Activated CD4-positive, alpha-beta T cell treated with anti-CD3 and anti-CD28 coated beads, Interleukin-2, amount 50 U/mL, for 16 hours (primary cell): ENCODE measurements around the gene TMX4.
A peak's percentile ranks its signal among the peaks of the same experiment; 100 is the strongest.
"Not testable (repeated sequence)": the region's sequence is repeated elsewhere in the genome, so short reads cannot be mapped to it uniquely, and the experiment has no call there.

Experiments used
- DNase-seq: peaks from one replicate; pipeline ENCODE4 v3.0.0-alpha.2; 2020

The TMX4 gene, protein sequence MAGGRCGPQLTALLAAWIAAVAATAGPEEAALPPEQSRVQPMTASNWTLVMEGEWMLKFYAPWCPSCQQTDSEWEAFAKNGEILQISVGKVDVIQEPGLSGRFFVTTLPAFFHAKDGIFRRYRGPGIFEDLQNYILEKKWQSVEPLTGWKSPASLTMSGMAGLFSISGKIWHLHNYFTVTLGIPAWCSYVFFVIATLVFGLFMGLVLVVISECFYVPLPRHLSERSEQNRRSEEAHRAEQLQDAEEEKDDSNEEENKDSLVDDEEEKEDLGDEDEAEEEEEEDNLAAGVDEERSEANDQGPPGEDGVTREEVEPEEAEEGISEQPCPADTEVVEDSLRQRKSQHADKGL

DNA sequence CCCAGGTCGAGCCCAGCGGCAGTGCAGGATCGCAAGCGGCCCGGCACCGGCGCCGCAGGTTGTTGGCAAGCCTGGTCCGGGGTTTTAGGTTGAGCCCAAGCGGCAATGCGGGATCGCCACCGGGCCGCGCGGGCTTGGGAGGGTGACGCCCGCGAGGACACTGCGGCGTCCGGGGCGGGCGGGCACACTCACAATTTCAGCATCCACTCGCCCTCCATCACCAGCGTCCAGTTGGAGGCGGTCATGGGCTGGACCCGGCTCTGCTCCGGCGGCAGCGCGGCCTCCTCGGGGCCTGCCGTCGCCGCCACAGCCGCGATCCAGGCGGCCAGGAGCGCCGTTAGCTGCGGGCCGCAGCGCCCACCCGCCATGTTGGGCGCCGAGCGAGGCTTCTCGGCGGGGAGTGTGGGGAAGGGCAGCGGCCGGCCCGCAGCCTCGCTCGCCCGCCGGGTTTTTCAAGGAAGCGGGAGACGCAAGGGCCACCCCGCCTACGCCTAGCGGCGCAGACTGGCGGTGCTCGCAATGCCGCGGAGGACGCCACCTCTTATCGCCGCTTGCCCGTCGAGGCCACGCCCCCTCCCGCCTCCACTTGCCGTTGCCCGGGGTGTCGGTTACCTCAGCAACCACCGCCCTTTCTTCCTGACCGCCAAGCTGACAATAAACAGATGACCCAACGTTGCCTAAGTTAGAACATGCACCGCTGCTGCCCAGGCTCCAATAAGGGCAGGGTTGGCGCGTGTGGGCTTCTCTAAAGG lies at the start of gene TMX4:
Gene TMX4 (minus strand): TSS at position 516 of the 752 bp plus-strand sequence. CDS start 148 bp downstream, at position 368.
- DNase-seq = peak; percentile 95

DNA sequence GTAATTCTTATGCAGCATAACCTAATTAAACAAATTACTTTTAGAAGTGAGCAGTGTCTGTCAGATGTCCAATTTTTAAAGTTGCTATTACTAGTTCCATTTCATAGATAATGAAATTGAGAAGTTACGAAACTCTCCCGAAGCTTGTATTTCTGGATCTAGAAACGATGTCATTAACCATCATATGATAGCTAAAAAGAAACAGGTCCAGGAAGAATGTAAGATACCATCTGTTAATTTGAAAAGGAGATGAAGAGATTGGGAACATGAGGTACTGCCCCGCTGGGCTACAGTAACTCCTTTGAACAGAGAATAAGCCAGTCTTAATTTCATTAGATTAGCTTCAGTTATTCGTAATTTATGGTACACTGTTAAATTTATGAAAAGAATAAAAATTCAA lies 47.5 kb upstream of the TMX4 start:
- DNase-seq = no peak

DNA sequence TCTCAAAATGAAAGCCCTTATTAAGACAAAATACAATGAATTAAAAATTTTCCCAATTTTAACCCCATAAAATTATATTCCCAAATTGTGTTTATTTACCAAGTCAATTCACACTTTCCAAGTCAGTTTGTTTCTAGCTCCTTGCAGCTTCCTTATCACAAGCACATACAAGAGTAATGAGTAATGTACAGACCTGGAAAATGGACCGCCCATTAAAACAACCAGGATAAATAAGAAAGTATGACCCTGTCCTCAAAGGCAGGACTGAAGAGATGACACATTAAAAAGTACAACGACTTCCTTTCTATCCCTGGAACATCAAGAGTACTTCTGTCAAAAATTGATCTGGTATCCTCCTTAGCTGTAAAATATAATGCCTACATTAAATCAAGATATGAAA lies 47.1 kb upstream of the TMX4 start:
- no peak for DNase-seq

DNA sequence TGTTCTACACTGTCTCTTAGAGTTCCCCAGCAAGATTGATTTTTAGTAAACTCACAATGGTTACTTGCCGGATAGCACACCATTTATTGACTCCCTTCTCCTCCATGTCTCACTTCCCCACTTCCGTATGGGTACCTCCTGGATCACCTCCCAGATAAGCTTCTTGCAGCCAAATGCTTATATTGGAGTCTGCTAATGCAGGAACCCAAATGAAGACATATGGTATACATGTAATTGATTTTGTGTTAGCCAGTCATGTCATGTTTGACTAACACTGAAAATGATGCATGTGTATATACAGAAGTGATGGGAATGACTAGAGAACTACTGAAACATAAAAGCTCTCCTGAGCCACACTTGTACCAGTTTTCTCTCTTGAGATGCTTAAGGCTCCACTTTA lies 46.1 kb upstream of the TMX4 start:
- no peak for DNase-seq

DNA sequence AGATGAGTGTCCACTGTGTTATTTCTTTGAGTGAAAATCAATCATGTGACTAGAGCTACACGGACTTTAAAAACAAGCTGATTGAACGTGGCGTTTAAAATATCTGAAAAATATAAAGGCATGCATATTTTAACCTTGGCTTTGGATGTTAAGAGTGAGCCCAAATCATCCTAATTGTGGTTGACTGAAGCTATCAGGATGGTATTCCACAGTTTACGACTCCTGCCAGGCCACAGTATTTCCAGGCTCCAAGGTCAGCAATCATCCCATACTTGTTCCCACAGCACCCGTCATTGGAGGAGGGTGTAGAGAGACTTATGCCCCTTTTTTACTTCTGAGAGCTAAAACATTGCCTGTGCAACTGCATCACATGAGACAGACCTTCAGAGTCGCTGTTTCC lies 43.2 kb upstream of the TMX4 start:
- DNase-seq = no peak

DNA sequence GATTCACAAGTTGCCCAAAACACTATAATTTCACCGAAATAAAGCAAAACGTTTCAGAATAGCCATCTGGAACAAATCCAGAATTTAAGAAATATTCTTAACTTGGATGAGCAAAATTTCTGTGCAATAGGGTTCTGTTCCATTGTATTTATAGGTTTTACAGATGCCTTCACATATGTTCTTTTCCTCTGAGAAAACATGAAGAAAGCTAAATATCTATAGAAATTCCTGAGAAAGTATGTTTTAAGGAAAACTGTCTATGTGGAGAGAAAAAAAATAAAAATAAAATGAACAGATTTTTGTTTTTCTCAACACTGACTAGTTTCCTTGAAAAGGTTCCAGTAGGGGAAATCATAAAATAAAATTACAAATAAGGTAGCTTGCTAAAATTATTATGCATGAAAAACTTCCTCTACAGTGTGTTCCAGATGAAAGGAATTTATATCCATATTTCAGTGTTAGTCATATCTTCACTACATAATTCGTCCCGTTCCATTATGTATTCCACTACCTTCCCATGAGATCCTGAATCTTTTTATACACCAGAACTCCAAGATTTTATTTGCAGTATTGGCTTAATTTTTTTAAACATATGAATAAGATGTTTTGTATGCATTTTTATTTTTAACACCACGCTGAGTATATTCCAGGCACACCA lies 42.4 kb upstream of the TMX4 start:
- no peak for DNase-seq

DNA sequence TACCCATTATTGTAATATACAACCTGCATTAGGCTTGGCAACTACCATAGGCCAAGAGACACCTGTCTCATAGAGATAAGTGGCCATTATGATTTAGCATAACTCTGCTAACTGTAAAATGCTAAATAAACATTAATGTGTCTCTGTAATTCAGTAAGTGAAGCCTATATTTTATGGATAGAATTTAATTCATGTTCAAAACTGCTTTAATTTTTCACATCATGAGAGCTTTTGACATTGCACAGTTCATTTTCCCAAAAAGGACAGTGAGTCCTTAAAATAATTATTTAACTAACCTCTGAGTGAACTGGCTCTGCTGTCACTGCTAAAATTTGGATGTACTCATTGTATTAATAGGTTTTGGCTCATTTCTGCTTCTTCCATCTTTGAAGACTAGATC lies 41.4 kb upstream of the TMX4 start:
- DNase-seq = no peak

DNA sequence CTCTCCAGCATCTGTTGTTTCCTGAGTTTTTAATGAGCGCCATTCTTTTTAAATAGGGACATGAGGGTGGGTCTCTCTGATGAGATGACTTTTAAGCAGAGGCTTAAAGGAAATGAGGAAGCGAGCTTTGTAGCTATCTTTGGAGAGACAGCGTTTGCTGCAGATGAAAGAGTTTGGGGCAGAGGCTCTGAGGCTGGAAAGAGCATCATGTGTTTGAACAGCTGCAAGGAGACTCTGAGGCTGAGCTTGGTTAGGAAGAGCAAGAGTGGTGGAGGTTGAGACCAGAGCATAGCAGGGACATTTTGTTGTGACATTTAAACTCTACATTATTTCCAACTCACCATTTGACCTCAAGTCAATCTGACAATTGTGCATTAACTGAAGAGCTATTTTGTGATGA lies 38.3 kb upstream of the TMX4 start:
- DNase-seq = no peak

DNA sequence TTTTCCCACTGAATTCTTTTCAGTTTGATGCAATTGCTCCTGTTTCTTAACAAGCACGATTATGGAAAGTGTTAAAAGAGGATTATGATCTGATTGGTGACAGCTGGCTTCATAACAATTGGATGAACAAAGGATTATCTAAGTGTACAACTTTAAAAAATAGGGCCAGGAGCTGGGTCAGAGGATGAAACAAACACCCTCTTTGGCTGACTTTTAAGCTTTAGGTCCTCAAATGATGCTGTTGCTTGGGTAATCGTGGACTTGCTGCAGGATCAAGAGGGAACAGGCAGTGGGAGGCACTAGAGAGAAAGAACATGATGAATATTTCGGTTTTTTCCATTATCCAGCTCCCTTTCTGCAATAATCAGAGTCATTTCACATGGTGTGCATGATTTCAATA lies 35.5 kb upstream of the TMX4 start:
- no peak for DNase-seq

DNA sequence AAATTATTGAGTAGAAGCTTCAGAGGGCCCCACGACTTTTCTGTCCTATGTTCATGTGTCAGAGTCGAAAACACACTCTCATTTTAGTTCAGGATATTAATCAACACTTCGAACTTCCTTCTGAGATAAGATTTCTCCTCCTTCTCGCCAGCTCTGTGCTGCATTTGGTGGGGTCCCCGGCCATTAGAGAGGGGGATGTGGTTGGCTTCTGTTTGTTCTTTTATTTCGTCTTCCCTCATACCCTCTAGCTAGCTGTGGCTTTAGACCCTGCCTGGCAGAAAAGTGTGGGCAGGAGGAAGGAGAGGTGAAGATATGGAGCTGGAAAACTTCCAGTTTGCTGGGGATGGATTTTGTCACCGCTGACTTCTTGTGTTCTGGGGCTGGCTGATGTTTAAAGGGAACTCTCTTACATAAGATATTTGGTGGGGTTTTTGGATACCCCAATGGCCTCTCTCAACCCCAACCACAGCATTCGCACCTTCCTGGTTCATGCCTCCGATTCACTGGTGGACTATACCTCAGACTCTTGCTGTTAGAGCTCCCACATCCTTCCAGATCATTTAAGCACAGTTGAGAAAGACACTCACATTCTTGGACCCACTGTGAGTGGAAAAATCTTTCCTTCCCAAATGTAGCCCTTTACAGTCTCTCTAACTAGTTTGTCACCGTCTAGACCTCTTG lies 30.7 kb upstream of the TMX4 start:
- DNase-seq = no peak

DNA sequence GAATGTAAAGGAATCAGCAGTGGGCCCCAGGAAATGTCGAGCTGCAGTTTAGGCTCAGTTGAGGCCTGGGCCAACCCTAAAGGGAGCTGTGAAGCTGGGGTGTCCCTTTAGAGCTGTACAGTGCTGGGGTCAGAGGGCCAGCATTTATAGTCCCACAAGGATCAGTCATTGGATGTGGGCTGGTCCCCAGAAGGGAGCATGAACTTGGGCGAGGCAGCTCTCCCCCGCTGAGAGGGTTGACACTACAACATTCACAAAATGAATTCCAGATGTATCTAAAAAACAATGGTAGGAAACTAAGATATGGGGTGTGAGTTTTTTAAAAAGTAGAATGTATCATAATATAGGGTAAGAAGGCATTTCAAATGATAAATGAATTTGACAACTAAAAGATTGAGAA lies 29.7 kb upstream of the TMX4 start:
- no peak for DNase-seq

DNA sequence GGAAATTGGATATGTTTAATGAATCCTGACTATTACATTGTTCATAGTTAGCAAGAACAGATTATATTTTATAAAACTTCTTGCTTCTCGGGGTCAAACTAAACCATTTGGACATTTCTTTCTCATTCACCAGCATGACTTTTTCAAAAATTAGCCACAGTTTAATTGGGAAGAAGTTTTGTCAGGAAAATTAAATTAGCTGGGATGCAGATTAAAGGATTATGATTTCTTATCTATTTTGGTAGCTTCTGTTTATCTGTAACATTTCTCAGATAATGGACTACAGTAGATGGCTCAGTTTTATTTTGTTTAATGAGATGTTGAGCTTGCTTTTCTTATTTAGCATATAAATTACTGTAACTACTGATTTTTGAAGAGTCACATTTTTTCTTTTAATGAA lies 26.4 kb upstream of the TMX4 start:
- no peak for DNase-seq

DNA sequence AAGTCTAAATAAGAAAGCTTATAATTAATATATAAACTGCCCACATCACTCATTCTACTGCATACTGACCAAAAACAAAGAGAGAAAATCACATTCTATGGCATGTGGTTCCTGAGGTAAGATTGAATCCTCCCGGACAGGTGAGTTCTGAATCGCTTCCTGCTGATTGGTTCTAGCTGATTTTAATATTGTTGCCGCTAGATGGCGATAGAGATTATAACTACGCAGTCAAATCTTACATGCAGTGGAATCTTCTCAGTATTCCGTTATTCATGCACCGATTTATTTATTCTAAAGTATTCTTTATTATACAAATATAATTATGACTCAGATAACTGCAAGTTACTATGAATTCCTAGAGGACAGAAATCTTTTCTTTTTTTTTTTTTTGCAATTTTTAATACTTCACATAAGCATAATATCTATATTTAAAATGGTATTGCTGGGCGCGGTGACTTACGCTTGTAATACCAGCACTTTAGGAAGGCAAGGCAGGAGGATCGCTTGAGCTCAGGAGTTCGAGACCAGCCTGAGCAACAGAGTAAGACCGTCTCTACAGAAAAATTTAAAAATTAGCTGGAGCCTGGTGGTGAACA lies 24.2 kb upstream of the TMX4 start:
- DNase-seq = peak; percentile 66

DNA sequence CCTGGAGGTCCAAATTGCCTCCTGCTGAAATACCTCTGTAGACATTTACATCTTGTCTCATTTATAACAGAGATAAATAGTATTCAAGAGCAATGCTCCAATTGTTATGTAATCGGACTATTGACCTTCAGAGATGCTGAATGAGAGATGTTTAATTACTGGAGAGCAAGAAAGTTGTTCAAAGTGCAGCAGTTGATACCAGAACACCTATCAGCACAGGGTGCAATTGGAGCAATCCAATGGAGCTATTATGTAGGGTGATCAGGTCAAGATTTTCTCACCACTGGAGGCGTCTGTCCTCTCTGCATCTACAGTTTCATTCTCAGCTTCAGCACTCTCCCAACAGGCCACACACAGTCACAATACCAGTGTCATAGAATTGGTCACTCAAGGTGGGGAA lies 19.5 kb upstream of the TMX4 start:
- no peak for DNase-seq

DNA sequence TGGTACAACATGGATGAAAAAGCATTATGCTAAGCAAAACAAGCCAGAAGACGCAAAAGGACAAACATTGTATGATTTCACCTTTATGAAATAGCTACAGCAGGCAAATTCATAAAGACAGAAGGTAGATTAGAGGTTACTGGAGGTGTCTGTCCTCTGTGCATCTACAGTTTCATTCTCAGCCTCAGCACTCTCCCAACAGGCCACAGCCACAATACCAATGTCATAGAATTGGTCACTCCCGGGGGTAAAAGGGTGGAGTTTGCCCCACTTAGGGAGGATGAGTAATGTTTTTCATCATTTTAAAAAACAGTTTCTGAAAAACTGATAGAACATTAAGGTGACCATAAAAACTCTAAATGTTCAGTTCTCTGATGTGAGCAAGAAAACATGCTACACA lies 17.2 kb upstream of the TMX4 start:
- DNase-seq = no peak

DNA sequence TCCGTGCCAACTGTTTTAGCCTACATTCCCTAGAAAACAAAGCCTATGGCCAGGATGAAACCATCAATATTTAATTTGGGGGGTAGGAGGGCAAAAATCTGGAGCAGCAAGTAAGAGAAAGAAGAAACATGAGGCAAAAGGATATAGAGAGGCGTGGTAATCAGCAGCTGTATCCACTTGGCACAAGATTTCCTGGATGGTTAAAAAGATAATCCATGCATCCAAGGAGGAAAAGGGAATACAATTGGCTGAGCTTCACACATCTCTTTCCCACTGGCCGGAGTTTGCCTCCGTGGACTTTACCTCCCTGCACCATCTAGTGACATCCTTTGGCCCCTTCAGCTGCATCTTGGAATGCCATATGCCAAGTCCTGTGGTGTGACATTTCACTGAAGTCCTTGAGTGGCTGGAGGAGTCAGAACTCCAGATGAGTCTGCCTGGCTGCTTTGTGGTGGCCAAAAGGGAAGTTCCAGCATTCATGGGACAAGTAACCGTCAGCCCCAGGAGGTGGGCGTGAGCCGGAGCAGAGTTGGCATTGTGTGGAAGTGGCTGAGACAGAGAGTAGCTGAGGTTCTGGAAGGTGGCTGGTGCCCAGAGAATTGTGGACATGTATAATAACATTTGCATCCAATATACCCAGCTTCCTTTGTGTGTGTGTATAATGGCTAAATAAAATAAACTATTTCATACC lies 13.7 kb upstream of the TMX4 start:
- DNase-seq = no peak

DNA sequence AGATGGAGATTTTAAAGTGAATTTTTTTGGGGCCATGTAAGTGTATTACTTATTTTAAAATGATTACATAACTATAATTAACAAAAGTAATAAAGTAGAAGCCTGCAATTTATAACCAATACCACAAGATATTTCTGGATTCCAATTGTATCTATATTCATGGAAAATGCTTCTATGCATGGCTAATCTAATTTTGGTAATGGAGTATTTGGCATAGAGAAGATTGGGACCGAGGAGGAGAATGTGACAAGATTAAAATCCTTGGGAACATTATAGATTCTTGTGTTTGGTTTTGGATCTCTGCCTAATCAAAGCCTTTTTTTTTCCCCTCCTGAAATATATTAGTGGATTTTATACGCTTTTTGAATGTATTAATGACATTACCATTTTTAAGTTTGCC lies 12.9 kb upstream of the TMX4 start:
- DNase-seq = no peak

DNA sequence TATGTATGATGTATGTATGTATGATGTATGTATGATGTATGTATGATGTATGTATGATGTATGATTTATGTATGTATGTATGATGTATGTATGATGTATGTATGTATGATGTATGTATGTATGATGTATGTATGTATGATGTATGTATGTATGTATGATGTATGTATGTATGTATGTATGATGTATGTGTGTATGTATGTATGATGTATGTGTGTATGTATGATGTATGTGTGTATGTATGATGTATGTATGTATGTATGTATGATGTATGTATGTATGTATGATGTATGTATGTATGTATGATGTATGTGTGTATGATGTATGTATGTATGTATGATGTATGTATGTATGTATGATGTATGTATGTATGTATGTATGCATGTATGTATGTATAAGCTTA lies 12.0 kb upstream of the TMX4 start:
- not testable (repeated sequence) for DNase-seq

DNA sequence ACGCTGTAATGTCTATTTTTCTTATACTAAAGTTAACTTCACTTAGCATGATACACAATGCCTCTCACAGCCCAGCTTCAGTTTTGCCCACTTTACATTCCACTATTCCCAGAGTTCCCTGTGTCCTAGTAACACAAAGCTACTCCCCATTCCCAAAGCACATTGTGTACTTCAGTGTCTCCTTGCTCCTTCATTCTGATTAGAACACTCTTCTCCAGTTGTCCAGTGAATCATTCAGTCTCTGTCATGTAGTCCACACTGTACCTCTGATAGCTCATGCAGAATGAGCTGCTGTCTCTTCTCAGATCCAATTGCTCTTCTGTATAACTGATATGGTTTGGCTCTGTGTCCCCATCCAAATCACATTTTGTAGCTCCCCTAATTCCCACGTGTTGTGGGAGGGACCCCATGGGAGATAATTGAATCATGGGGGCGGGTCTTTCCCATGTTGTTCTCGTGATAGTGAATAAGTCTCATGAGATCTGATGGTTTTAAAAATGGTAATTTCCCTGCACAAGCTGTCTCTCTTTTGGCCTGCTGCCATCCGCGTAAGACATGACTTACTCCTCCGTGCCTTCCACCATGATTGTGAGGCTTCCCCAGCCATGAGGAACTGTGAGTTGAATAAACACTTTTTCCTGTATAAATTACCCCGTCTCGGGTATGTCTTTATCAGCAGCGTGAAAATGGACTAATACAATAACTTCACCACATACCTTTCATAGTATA lies 2.1 kb upstream of the TMX4 start:
- no peak for DNase-seq

DNA sequence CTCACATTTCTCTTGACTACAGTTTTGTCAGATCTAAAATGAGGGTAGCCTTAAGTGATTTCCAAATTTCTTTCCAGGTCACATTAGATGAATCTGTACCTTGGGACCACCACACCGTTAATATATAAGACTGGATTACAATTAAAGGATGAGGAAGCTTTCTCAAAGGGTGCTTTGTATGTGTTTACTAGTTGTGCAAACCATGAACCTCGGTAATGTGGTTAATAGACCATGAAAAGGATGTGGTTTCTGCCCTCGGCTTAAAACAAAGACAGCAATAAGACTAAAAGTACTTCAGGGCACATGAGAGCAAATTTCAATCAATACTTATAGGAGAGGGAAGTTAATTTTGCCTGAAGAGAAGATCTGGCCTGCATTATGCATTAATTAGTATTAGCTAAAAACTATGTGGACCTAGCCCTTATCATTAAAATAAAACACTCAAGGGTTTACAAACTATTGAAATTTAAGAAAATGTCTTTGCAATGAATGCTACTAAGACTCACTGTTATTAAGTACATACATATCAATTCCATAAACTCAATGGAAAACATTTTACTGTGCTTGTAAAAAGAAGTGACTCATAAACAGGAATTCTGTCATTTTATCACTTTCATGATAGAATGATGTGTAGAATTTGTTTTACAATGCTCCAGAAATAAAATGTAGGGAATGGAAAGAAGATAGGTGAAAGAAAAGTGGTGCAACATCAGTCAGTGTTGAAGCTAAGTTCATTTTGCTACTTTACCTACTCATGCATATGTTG lies 936 bp upstream of the TMX4 start:
- peak; percentile 29 for DNase-seq

DNA sequence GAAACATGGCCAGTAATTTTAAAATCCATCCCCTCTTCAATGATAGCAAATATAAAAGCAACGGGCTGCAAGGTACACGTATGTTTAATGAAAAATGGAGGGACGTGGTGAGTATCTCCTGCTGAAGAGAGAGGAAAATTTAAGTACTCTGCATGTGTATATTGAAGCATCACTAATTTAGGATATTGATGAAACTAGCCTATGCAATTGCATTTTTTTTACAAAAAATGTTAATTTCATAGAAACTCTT lies 362 bp upstream of the TMX4 start:
- no peak for DNase-seq

DNA sequence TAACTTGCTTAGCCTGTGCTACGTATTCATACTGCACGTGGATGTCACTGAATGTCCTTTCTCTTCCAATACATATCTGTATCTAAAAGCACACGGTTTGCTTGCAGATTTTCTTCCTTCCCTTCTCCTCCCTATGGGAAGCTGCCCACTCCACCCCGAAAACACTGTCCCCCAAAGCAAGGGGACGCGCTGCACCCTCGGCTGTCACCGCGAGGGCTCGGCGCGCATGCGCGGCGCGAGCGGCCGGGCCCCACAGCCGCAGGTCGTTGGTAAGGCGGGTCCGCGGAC lies 659 bp downstream of the TMX4 start:
- peak; percentile 63 for DNase-seq
